SK-N-MC (cell line): ENCODE results near the gene EIF5A.

Source experiments
- DNase-seq: peaks from one replicate; pipeline ENCODE4 v3.0.0-alpha.2; 2011; ENCODE audit warnings: low read depth, low spot score
- H3K27ac ChIP-seq: fragments of 200-600 bp; sonication (generic); 2 replicates; pipeline ENCODE4 v1.5.1; 2016; ENCODE audit warnings: mixed run types
- H3K36me3 ChIP-seq: fragments of 200-600 bp; sonication (generic); 2 replicates; pipeline ENCODE4 v1.6.1; 2017; ENCODE audit warnings: antibody characterized with exemption, low read length, mixed read lengths; ENCODE audit not compliant: insufficient read depth
- H3K4me3 ChIP-seq: fragments of 200-600 bp; sonication (generic); 2 replicates; pipeline ENCODE4 v1.5.1; 2016
- H3K9ac ChIP-seq: fragments of 200-600 bp; sonication (generic); 2 replicates; pipeline ENCODE4 v1.8.0; 2017; ENCODE audit warnings: mixed run types, mixed read lengths; ENCODE audit not compliant: insufficient read length
- H3K9me3 ChIP-seq: fragments of 200-600 bp; sonication (generic); 2 replicates; pipeline ENCODE4 v1.6.1; 2017; ENCODE audit warnings: low read depth, mild to moderate bottlenecking, antibody characterized with exemption, low read length, moderate library complexity, mixed read lengths
- EZH2 ChIP-seq: fragments of 200-600 bp; sonication (generic); IDR thresholded peaks from one replicate; pipeline ENCODE4 v1.6.1; 2017; ENCODE audit warnings: antibody characterized with exemption
- FOXP2 ChIP-seq: optimal IDR thresholded peaks from 2 replicates; pipeline ENCODE3; 2011; ENCODE audit warnings: mild to moderate bottlenecking, moderate library complexity; ENCODE audit not compliant: insufficient read depth; ENCODE audit errors: extremely low read length, control extremely low read depth
- POLR2AphosphoS5 ChIP-seq: IDR thresholded peaks from 2 replicates; pipeline ENCODE4 v1.6.1; 2012; ENCODE audit warnings: mild to moderate bottlenecking, low read depth, low read length, borderline replicate concordance

The EIF5A gene

GRCh38 chr17:7262935-7263800 is 44.3 kb upstream of the EIF5A start:
- no peak overlapping the region for H3K9ac ChIP-seq
- H3K4me3 ChIP-seq: no peak overlapping the region
- H3K27ac ChIP-seq: no peak overlapping the region
- DNase-seq: no peak
- H3K36me3 ChIP-seq: peaks cover 17% of the 10 kb centered on the region
- TF ChIP-seq POLR2AphosphoS5: no peak
- TF ChIP-seq FOXP2: no peak
- TF ChIP-seq EZH2: no peak
- H3K9me3 ChIP-seq: no peaks in the 10 kb centered on the region

GRCh38 chr17:7263801-7264078 is 43.7 kb upstream of the EIF5A start:
- H3K9me3 ChIP-seq: no peaks in the 10 kb centered on the region
- H3K27ac ChIP-seq: no peak overlapping the region

GRCh38 chr17:7266784-7267183 is 40.6 kb upstream of the EIF5A start:
- Histone ChIP-seq H3K4me3 (no peak overlapping the region), H3K9me3 (no peaks in the 10 kb centered on the region), H3K27ac (no peak overlapping the region), H3K9ac (no peak overlapping the region), H3K36me3 (no peaks in the 10 kb centered on the region)
- DNase-seq: no peak
- TF ChIP-seq FOXP2 (no peak), EZH2 (no peak), POLR2AphosphoS5 (no peak)

More at GRCh38 chr17:7263801-7264078, 43.7 kb upstream of the EIF5A start:
- Histone ChIP-seq H3K9ac (no peak overlapping the region), H3K36me3 (peaks cover 13% of the 10 kb centered on the region), H3K4me3 (no peak overlapping the region)
- no peak for DNase-seq
- TF ChIP-seq POLR2AphosphoS5 (no peak), FOXP2 (no peak), EZH2 (no peak)

GRCh38 chr17:7279448-7279847 is 28.0 kb upstream of the EIF5A start:
- H3K9ac ChIP-seq: no peak overlapping the region
- DNase-seq: no peak
- H3K4me3 ChIP-seq: no peak overlapping the region
- H3K36me3 ChIP-seq: no peaks in the 10 kb centered on the region
- no peak overlapping the region for H3K27ac ChIP-seq
- no peaks in the 10 kb centered on the region for H3K9me3 ChIP-seq
- no peak for TF ChIP-seq POLR2AphosphoS5
- no peak for TF ChIP-seq FOXP2
- no peak for TF ChIP-seq EZH2

- no peaks in the 10 kb centered on the region for H3K36me3 ChIP-seq
- peak overlapping the region; percentile 87 for H3K4me3 ChIP-seq
- no peak for DNase-seq
- TF ChIP-seq FOXP2 (no peak), EZH2 (no peak), POLR2AphosphoS5 (no peak)
- H3K9me3 ChIP-seq: no peaks in the 10 kb centered on the region
- no peak overlapping the region for H3K27ac ChIP-seq
- peak overlapping the region; percentile 13 for H3K9ac ChIP-seq
Measured at GRCh38 chr17:7280519-7281073, 26.8 kb upstream of the EIF5A start.

- no peak for TF ChIP-seq FOXP2
- no peak for TF ChIP-seq EZH2
- no peak for TF ChIP-seq POLR2AphosphoS5
- peak; percentile 61 for DNase-seq
- no peaks in the 10 kb centered on the region for H3K36me3 ChIP-seq
- H3K9me3 ChIP-seq: no peaks in the 10 kb centered on the region
- peak within 1 kb of the TSS; percentile 64 for H3K9ac ChIP-seq
- no peak within 1 kb of the TSS for H3K27ac ChIP-seq
- peak within 1 kb of the TSS; percentile 87 for H3K4me3 ChIP-seq
Measured at GRCh38 chr17:7281074-7281952, 26.1 kb upstream of the EIF5A start, which contains the start of gene SLC2A4. SLC2A4 (plus strand) TSS chr17:7281718; CDS start chr17:7281935, 217 bp downstream.

- Histone ChIP-seq H3K9ac (peak overlapping the region; percentile 64), H3K9me3 (no peaks in the 10 kb centered on the region), H3K36me3 (no peaks in the 10 kb centered on the region), H3K4me3 (peak overlapping the region; percentile 87), H3K27ac (no peak overlapping the region)
- no peak for DNase-seq
- TF ChIP-seq FOXP2: no peak
- no peak for TF ChIP-seq POLR2AphosphoS5
- no peak for TF ChIP-seq EZH2
Measured at GRCh38 chr17:7281953-7282751, 25.3 kb upstream of the EIF5A start.
